ENCODE data around the gene EML6. TPM values are rescaled to one million over a fixed set of nuclear protein-coding genes. Genes with fewer than 3 reads are reported as not detected.

The EML6 gene
- total RNA-seq, 8 experiments from 2014 or later = 2.9 to 23.2 (median 10.2) TPM

GRCh38 chr2:54791831-54792230 lies 68.4 kb downstream of the EML6 start:
- Histone ChIP-seq H3K27ac (no peak overlapping the region), H3K4me1 (replicated peaks in 1 of 2) (no peaks in the 10 kb centered on the region), H3K4me3 (no peak overlapping the region)
- ATAC-seq (replicated peaks in 6 of 8) = peak in 2 of 8 experiments; percentile 48 to 78
- WGBS, 10 experiments = 31 to 100% (median 86%) methylated on average over 1 to 3 of the region's 3 CpGs; no CpG with 5 or more reads in 1 of the 10 experiments
- in situ Hi-C loops (cut with MboI; ENCODE audit: low pct_unique_long_range_greater_than_20kb in 2 of 9, low sequenced_read_pairs in 9 of 9, unreplicated experiment in 9 of 9) = no loop called here

GRCh38 chr2:54797307-54797706 lies 73.8 kb downstream of the EML6 start:
- 67 to 100% (median 88%) methylated on average over 1 to 4 of the region's 4 CpGs; no CpG with 5 or more reads in 2 of the 10 experiments for WGBS, 10 experiments
- Histone ChIP-seq H3K4me3 (no peak overlapping the region), H3K27ac (no peak overlapping the region), H3K4me1 (replicated peaks in 1 of 2) (peaks cover 4 to 8% of the 10 kb centered on the region in 2 donors)
- in situ Hi-C loops (cut with MboI; ENCODE audit: low pct_unique_long_range_greater_than_20kb in 2 of 9, low sequenced_read_pairs in 9 of 9, unreplicated experiment in 9 of 9) = no loop called here
- ATAC-seq (replicated peaks in 6 of 8) = no peak

GRCh38 chr2:54801352-54801751 lies 77.9 kb downstream of the EML6 start:
- H3K27ac ChIP-seq = no peak overlapping the region
- H3K4me1 ChIP-seq (replicated peaks in 1 of 2) = peaks cover 12 to 15% of the 10 kb centered on the region in 2 donors
- peak in 5 of 8 experiments; percentile 92 to 99 (median 96) for ATAC-seq (replicated peaks in 6 of 8)
- WGBS, 10 experiments = 38 to 96% (median 76%) methylated on average over 2 to 6 of the region's 6 CpGs
- in situ Hi-C loops (cut with MboI; ENCODE audit: low pct_unique_long_range_greater_than_20kb in 2 of 9, low sequenced_read_pairs in 9 of 9, unreplicated experiment in 9 of 9) = no loop called here
- no peak overlapping the region for H3K4me3 ChIP-seq

GRCh38 chr2:54803783-54804751 lies 80.6 kb downstream of the EML6 start:
- peak in 3 of 8 experiments; percentile 13 to 38 (median 28) for ATAC-seq (replicated peaks in 6 of 8)
- Histone ChIP-seq H3K4me1 (replicated peaks in 1 of 2) (peaks cover 35 to 37% of the 10 kb centered on the region in 2 donors), H3K27ac (no peak overlapping the region), H3K4me3 (no peak overlapping the region)
- in situ Hi-C loops (cut with MboI; ENCODE audit: low pct_unique_long_range_greater_than_20kb in 2 of 9, low sequenced_read_pairs in 9 of 9, unreplicated experiment in 9 of 9) = no loop called here
- 9 to 100% (median 70%) methylated on average over 1 to 3 of the region's 3 CpGs; no CpG with 5 or more reads in 2 of the 10 experiments for WGBS, 10 experiments

GRCh38 chr2:54805255-54805654 lies 81.8 kb downstream of the EML6 start:
- Histone ChIP-seq H3K4me3 (no peak overlapping the region), H3K27ac (no peak overlapping the region), H3K4me1 (replicated peaks in 1 of 2) (peaks cover 45 to 49% of the 10 kb centered on the region in 2 donors)
- no peak for ATAC-seq (replicated peaks in 6 of 8)
- in situ Hi-C loops (cut with MboI; ENCODE audit: low pct_unique_long_range_greater_than_20kb in 2 of 9, low sequenced_read_pairs in 9 of 9, unreplicated experiment in 9 of 9) = no loop called here
- 25 to 100% (median 100%) methylated on average over 1 of the region's 1 CpG; no CpG with 5 or more reads in 2 of the 10 experiments for WGBS, 10 experiments

- no peak for ATAC-seq (replicated peaks in 6 of 8)
- H3K4me1 ChIP-seq (replicated peaks in 1 of 2) = peaks cover 41 to 42% of the 10 kb centered on the region in 2 donors
- no peak overlapping the region for H3K4me3 ChIP-seq
- H3K27ac ChIP-seq = no peak overlapping the region
- WGBS, 10 experiments = 61 to 100% (median 83%) methylated on average over 1 to 2 of the region's 2 CpGs
- in situ Hi-C loops (cut with MboI; ENCODE audit: low pct_unique_long_range_greater_than_20kb in 2 of 9, low sequenced_read_pairs in 9 of 9, unreplicated experiment in 9 of 9) = no loop called here
Measured at GRCh38 chr2:54806975-54807374, 83.5 kb downstream of the EML6 start.

- WGBS, 10 experiments = 13 to 83% (median 36%) methylated on average over 1 of the region's 1 CpG; no CpG with 5 or more reads in 2 of the 10 experiments
- Histone ChIP-seq H3K27ac (no peak overlapping the region), H3K4me3 (no peak overlapping the region), H3K4me1 (replicated peaks in 1 of 2) (peaks cover 44 to 46% of the 10 kb centered on the region in 2 donors)
- in situ Hi-C loops (cut with MboI; ENCODE audit: low pct_unique_long_range_greater_than_20kb in 2 of 9, low sequenced_read_pairs in 9 of 9, unreplicated experiment in 9 of 9) = no loop called here
- ATAC-seq (replicated peaks in 6 of 8) = peak in 2 of 8 experiments; percentile 23 to 51
Measured at GRCh38 chr2:54808661-54809060, 85.2 kb downstream of the EML6 start.

GRCh38 chr2:54809819-54810218 lies 86.4 kb downstream of the EML6 start:
- ATAC-seq (replicated peaks in 6 of 8) = peak in 7 of 8 experiments; percentile 10 to 94 (median 93)
- in situ Hi-C loops (cut with MboI; ENCODE audit: low pct_unique_long_range_greater_than_20kb in 2 of 9, low sequenced_read_pairs in 9 of 9, unreplicated experiment in 9 of 9) = no loop called here

GRCh38 chr2:54810246-54810645 lies 86.8 kb downstream of the EML6 start:
- ATAC-seq (replicated peaks in 6 of 8) = no peak
- Histone ChIP-seq H3K4me1 (replicated peaks in 1 of 2) (peaks cover 53 to 54% of the 10 kb centered on the region in 2 donors), H3K27ac (no peak overlapping the region), H3K4me3 (no peak overlapping the region)
- in situ Hi-C loops (cut with MboI; ENCODE audit: low pct_unique_long_range_greater_than_20kb in 2 of 9, low sequenced_read_pairs in 9 of 9, unreplicated experiment in 9 of 9) = no loop called here
- 15 to 100% (median 82%) methylated on average over 2 to 3 of the region's 3 CpGs; no CpG with 5 or more reads in 1 of the 10 experiments for WGBS, 10 experiments

More at GRCh38 chr2:54809819-54810218, 86.4 kb downstream of the EML6 start:
- Histone ChIP-seq H3K27ac (no peak overlapping the region), H3K4me3 (no peak overlapping the region), H3K4me1 (replicated peaks in 1 of 2) (peaks cover 48 to 50% of the 10 kb centered on the region in 2 donors)

GRCh38 chr2:54813584-54813983 lies 90.1 kb downstream of the EML6 start:
- peak in 2 of 8 experiments; percentile 12 to 17 for ATAC-seq (replicated peaks in 6 of 8)
- Histone ChIP-seq H3K27ac (no peak overlapping the region), H3K4me3 (no peak overlapping the region)

GRCh38 chr2:54814389-54815147 lies 91.1 kb downstream of the EML6 start:
- Histone ChIP-seq H3K4me3 (no peak overlapping the region), H3K4me1 (replicated peaks in 1 of 2) (peaks cover 30 to 32% of the 10 kb centered on the region in 2 donors), H3K27ac (peak overlapping the region; percentile 15 to 32)
- 2 to 92% (median 64%) methylated on average over 2 to 9 of the region's 9 CpGs for WGBS, 10 experiments
- peak in 7 of 8 experiments; percentile 28 to 87 (median 44) for ATAC-seq (replicated peaks in 6 of 8)
- in situ Hi-C loops (cut with MboI; ENCODE audit: low pct_unique_long_range_greater_than_20kb in 2 of 9, low sequenced_read_pairs in 9 of 9, unreplicated experiment in 9 of 9) = no loop called here

More at GRCh38 chr2:54813584-54813983, 90.1 kb downstream of the EML6 start:
- in situ Hi-C loops (cut with MboI; ENCODE audit: low pct_unique_long_range_greater_than_20kb in 2 of 9, low sequenced_read_pairs in 9 of 9, unreplicated experiment in 9 of 9) = no loop called here
- WGBS, 10 experiments = 57 to 100% (median 80%) methylated on average over 1 of the region's 1 CpG; no CpG with 5 or more reads in 3 of the 10 experiments
- peaks cover 39 to 42% of the 10 kb centered on the region in 2 donors for H3K4me1 ChIP-seq (replicated peaks in 1 of 2)

GRCh38 chr2:54815148-54815539 lies 91.7 kb downstream of the EML6 start:
- in situ Hi-C loops (cut with MboI; ENCODE audit: low pct_unique_long_range_greater_than_20kb in 2 of 9, low sequenced_read_pairs in 9 of 9, unreplicated experiment in 9 of 9) = no loop called here
- WGBS, 10 experiments = 0 to 60% (median 11%) methylated on average over 1 of the region's 1 CpG; no CpG with 5 or more reads in 5 of the 10 experiments
- peak in 5 of 8 experiments; percentile 56 to 81 (median 66) for ATAC-seq (replicated peaks in 6 of 8)
- H3K4me1 ChIP-seq (replicated peaks in 1 of 2) = peaks cover 25 to 27% of the 10 kb centered on the region in 2 donors
- H3K4me3 ChIP-seq = no peak overlapping the region
- H3K27ac ChIP-seq = peak overlapping the region; percentile 15 to 32

All from motor neuron (in vitro differentiated cells).